ENCODE data around the gene COPS8.

- no peak for TF ChIP-seq CTCF (IDR thresholded peaks at IDR 0.05; ENCODE audit: low read depth, low read length)
- no peak for TF ChIP-seq EZH2phosphoT487 (IDR thresholded peaks at IDR 0.05; ENCODE audit: low read depth)
Measured at GRCh38 chr2:237096201-237096600, 10.5 kb downstream of the COPS8 start.
